Suprapubic skin (tissue), 4 donors: Measurements from ENCODE around the gene WHAMM. TPM values are rescaled to one million over a fixed set of nuclear protein-coding genes. Genes with fewer than 3 reads are reported as not detected.

ENCODE experiments used
- DNase-seq, 2 donors: peaks; one replicate each; pipeline ENCODE4 v3.0.0-alpha.2; 2019; ENCODE audit warnings: low spot score in 2 of 2
- H3K27ac ChIP-seq: fragments of 200-600 bp; sonication (generic); one replicate; pipeline ENCODE4 v1.5.1; 2019
- H3K27me3 ChIP-seq: fragments of 200-600 bp; sonication (generic); one replicate; pipeline ENCODE4 v1.5.1; 2019
- H3K36me3 ChIP-seq: fragments of 200-600 bp; sonication (generic); one replicate; pipeline ENCODE4 v1.5.1; 2019
- H3K4me1 ChIP-seq: fragments of 200-600 bp; sonication (generic); one replicate; pipeline ENCODE4 v1.5.1; 2019
- H3K4me3 ChIP-seq: fragments of 200-600 bp; sonication (generic); one replicate; pipeline ENCODE4 v1.5.1; 2019; ENCODE audit warnings: mild to moderate bottlenecking
- H3K9me3 ChIP-seq: fragments of 200-600 bp; sonication (generic); one replicate; pipeline ENCODE4 v1.5.1; 2019
- CTCF ChIP-seq, 2 donors: fragments of 200-600 bp in 1 of 2; fragments of 450-650 bp in 1 of 2; sonication (generic) in 1 of 2; IDR thresholded peaks; one replicate each; pipeline ENCODE4 v1.5.1; 2016 to 2019; ENCODE audit warnings: antibody characterized with exemption in 2 of 2, mild to moderate bottlenecking in 1 of 2, moderate library complexity in 1 of 2
- EP300 ChIP-seq: sonication (generic); formaldehyde crosslinking; IDR thresholded peaks from one replicate; pipeline ENCODE4 v1.6.1; 2017; ENCODE audit warnings: antibody characterized with exemption
- POLR2A ChIP-seq, 2 donors: fragments of 450-650 bp; IDR thresholded peaks; one replicate each; pipeline ENCODE4 v1.6.1; 2017; ENCODE audit warnings: antibody characterized with exemption in 2 of 2, mild to moderate bottlenecking in 2 of 2, moderate library complexity in 2 of 2
- POLR2AphosphoS5 ChIP-seq, 3 donors: sonication (generic); formaldehyde crosslinking; IDR thresholded peaks; one replicate each; pipeline ENCODE4 v1.6.1; 2017; ENCODE audit warnings: antibody characterized with exemption in 3 of 3
- WGBS: methylation state at CpG from one replicate; pipeline ENCODE4 v1.1.5; 2018; 5-methylcytosine and 5-hydroxymethylcytosine counted together
- total RNA-seq, 4 donors: library from RNA; depleted of rRNA; stranded (reverse); fragments of >200 nt; gene quantifications; one replicate each; pipeline ENCODE4 v1.1.0, GENCODE V29; 2016

Gene WHAMM
- total RNA-seq, 4 donors from 2014 or later: 8.1 to 15.9 (median 10.4) TPM

GRCh38 chr15:82823049-82823448, 13.6 kb downstream of the WHAMM start:
- 76% methylated on average over 5 of the region's 5 CpGs for WGBS

GRCh38 chr15:82828075-82828474, 18.6 kb downstream of the WHAMM start:
- no peak overlapping the region for H3K27ac ChIP-seq
- peaks cover 95% of the 10 kb centered on the region for H3K36me3 ChIP-seq
- DNase-seq: no peak

More at GRCh38 chr15:82823049-82823448, 13.6 kb downstream of the WHAMM start:
- H3K27ac ChIP-seq: no peak overlapping the region
- no peak overlapping the region for H3K4me3 ChIP-seq
- TF ChIP-seq POLR2AphosphoS5 (IDR thresholded peaks at IDR 0.05) (no peak), CTCF (IDR thresholded peaks at IDR 0.05) (no peak), POLR2A (IDR thresholded peaks at IDR 0.05) (no peak), EP300 (no peak)
- H3K27me3 ChIP-seq: no peaks in the 10 kb centered on the region
- H3K36me3 ChIP-seq: peaks cover 87% of the 10 kb centered on the region
- H3K9me3 ChIP-seq: no peaks in the 10 kb centered on the region
- H3K4me1 ChIP-seq: no peaks in the 10 kb centered on the region
- no peak for DNase-seq

GRCh38 chr15:82829234-82829633, 19.8 kb downstream of the WHAMM start:
- peaks cover 96% of the 10 kb centered on the region for H3K36me3 ChIP-seq
- H3K4me1 ChIP-seq: peaks cover 10% of the 10 kb centered on the region
- H3K27me3 ChIP-seq: no peaks in the 10 kb centered on the region
- no peak overlapping the region for H3K4me3 ChIP-seq
- no peak for TF ChIP-seq POLR2A (IDR thresholded peaks at IDR 0.05)
- TF ChIP-seq POLR2AphosphoS5 (IDR thresholded peaks at IDR 0.05): no peak
- TF ChIP-seq CTCF (IDR thresholded peaks at IDR 0.05): no peak
- TF ChIP-seq EP300: no peak
- no peak overlapping the region for H3K27ac ChIP-seq
- WGBS: 92% methylated on average over 4 of the region's 4 CpGs
- DNase-seq: no peak
- no peaks in the 10 kb centered on the region for H3K9me3 ChIP-seq

More at GRCh38 chr15:82828075-82828474, 18.6 kb downstream of the WHAMM start:
- H3K9me3 ChIP-seq: no peaks in the 10 kb centered on the region
- H3K4me1 ChIP-seq: peaks cover 10% of the 10 kb centered on the region
- TF ChIP-seq POLR2AphosphoS5 (IDR thresholded peaks at IDR 0.05): no peak
- no peak for TF ChIP-seq POLR2A (IDR thresholded peaks at IDR 0.05)
- no peak for TF ChIP-seq CTCF (IDR thresholded peaks at IDR 0.05)
- no peak for TF ChIP-seq EP300
- H3K27me3 ChIP-seq: no peaks in the 10 kb centered on the region
- no peak overlapping the region for H3K4me3 ChIP-seq
- 73% methylated on average over 1 of the region's 1 CpG for WGBS

- Histone ChIP-seq H3K27me3 (no peaks in the 10 kb centered on the region), H3K27ac (no peak overlapping the region), H3K4me3 (no peak overlapping the region), H3K36me3 (peaks cover 96% of the 10 kb centered on the region), H3K9me3 (no peaks in the 10 kb centered on the region), H3K4me1 (peaks cover 10% of the 10 kb centered on the region)
- no peak for DNase-seq
- WGBS: 91% methylated on average over 18 of the region's 18 CpGs
- TF ChIP-seq POLR2AphosphoS5 (IDR thresholded peaks at IDR 0.05): no peak
- no peak for TF ChIP-seq CTCF (IDR thresholded peaks at IDR 0.05)
- TF ChIP-seq POLR2A (IDR thresholded peaks at IDR 0.05): no peak
- no peak for TF ChIP-seq EP300
Measured at GRCh38 chr15:82830427-82831173, 21.2 kb downstream of the WHAMM start.

- peaks cover 98% of the 10 kb centered on the region for H3K36me3 ChIP-seq
- no peaks in the 10 kb centered on the region for H3K9me3 ChIP-seq
- peaks cover 10% of the 10 kb centered on the region for H3K4me1 ChIP-seq
- no peak overlapping the region for H3K27ac ChIP-seq
- TF ChIP-seq POLR2A (IDR thresholded peaks at IDR 0.05): no peak
- no peak for TF ChIP-seq CTCF (IDR thresholded peaks at IDR 0.05)
- TF ChIP-seq EP300: no peak
- no peak for TF ChIP-seq POLR2AphosphoS5 (IDR thresholded peaks at IDR 0.05)
- no peak for DNase-seq
- H3K27me3 ChIP-seq: no peaks in the 10 kb centered on the region
- no peak overlapping the region for H3K4me3 ChIP-seq
- 91% methylated on average over 5 of the region's 5 CpGs for WGBS
Measured at GRCh38 chr15:82831894-82832600, 22.6 kb downstream of the WHAMM start.
